HK-2 (cell line): Measurements from ENCODE around the gene AKAP6.
"Not testable (repeated sequence)": the region's sequence is repeated elsewhere in the genome, so short reads cannot be mapped to it uniquely, and the experiment has no call there.

Experiments
- DNase-seq: peaks from one replicate; pipeline ENCODE4 v3.0.0-alpha.2; 2018; ENCODE audit not compliant: unreplicated experiment

Gene AKAP6

DNA sequence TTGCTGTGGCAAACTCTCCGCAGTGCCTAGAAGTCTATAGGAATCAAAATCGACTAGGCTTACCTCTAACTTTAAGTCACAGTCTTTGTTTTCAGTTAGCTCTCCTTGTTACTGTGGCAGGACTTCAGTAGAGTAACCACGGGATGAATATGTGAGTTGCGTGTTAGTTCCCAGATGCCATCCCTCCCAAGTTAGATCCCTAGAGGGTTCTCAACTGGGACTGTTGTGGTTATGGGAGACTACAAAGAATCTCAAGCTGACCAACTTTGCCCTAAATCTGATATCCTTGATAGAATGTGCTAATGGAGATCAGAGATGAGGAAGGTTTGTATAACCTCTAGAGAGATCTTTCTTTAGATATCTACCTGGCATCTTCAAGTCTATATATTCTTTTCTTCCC is 208.1 kb downstream of the AKAP6 start:
- no peak for DNase-seq

DNA sequence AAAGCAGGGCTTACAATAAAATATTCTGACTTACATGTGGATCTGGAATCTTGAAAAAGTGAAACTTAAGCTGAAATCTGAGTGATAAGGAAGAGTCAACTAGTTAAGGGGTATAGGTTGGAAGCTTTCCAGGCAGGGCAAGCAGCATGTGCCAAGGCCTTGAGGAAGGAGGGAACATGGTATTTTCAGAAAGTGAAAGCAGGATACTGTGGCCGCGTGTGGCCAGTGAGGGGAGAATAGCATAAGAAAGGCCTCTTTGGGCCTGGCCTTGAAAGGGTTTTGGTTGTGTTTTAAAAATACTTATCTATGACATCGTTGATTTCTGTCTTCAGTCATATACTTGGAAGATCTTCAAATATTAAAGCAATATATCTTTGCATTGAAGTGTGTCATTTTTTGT is 213.4 kb downstream of the AKAP6 start:
- no peak for DNase-seq

DNA sequence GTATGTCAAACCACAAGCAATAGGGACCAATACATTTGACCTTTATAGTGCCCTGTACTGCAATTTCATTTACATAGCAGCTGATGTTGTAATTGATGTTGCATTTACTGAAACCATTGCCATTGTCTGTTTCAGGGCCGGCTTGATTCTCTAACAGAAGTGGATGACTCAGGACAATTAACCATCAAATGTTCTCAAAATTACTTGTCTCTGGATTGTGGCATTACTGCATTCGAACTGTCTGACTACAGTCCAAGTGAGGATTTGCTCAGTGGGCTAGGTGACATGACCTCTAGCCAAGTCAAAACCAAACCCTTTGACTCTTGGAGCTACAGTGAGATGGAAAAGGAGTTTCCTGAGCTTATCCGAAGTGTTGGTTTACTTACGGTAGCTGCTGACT is 216.0 kb downstream of the AKAP6 start:
- no peak for DNase-seq

DNA sequence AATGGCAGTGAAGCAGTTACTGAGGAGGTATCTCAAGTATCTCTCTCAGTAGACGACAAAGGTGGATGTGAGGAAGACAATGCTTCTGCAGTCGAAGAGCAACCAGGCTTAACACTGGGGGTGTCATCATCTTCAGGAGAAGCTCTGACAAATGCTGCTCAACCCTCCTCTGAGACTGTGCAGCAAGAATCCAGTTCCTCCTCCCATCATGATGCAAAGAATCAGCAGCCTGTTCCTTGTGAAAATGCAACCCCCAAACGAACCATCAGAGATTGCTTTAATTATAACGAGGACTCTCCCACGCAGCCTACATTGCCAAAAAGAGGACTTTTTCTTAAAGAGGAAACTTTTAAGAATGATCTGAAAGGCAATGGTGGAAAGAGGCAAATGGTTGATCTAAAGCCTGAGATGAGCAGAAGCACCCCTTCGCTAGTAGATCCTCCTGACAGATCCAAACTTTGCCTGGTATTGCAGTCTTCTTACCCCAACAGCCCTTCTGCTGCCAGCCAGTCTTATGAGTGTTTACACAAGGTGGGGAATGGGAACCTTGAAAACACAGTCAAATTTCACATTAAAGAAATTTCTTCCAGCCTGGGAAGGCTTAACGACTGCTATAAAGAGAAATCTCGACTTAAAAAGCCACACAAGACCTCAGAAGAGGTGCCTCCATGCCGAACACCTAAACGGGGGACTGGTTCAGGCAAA is 216.6 kb downstream of the AKAP6 start:
- DNase-seq: no peak

DNA sequence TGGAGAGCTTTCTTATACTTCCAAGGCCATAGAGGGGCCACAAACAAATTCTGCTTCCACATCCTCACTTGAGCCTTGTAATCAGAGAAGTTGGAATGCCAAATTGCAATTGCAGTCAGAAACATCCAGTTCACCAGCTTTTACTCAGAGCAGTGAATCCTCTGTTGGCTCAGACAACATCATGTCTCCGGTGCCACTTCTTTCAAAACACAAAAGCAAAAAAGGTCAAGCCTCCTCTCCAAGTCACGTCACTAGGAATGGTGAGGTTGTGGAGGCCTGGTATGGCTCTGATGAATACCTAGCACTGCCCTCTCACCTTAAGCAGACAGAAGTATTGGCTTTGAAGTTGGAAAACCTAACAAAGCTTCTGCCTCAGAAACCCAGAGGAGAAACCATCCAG is 217.1 kb downstream of the AKAP6 start:
- no peak for DNase-seq

DNA sequence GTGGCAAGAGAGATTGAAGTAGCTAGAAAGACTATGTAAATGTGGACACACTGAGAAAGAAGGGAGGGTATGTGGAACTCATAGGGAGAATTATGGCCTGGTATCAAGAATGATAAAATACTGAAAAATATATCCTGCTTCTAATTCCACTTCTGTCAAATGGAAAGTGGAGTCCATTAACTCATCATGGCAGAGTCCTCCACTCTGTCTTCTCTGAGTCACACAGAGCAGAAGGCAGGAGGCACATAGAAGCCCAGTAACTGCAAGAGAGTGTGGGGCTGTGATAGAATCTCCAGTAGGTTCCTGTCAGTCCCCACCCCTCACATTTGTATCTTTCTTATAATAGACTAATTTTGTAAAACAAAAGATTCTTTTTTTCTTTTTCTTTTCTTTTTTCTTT is 223.7 kb downstream of the AKAP6 start:
- DNase-seq: no peak

DNA sequence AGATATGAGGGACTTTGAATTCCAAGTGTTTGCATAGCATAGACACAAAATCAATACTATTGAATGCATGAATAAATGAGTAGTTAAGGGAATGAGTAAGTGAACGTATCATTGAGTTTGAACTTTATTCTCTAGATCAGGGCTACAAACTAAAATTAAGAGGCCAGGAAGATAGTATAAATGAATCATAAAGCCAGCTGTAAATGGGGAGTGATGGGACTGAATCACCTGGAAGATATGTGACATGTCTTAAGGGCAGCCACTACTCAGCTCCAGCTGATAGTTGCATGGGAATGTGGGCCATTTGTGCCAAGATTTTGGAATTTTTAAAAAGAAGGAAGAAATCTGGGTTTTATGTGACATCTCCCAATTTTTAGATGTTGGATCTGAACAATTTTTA is 229.9 kb downstream of the AKAP6 start:
- DNase-seq: no peak

DNA sequence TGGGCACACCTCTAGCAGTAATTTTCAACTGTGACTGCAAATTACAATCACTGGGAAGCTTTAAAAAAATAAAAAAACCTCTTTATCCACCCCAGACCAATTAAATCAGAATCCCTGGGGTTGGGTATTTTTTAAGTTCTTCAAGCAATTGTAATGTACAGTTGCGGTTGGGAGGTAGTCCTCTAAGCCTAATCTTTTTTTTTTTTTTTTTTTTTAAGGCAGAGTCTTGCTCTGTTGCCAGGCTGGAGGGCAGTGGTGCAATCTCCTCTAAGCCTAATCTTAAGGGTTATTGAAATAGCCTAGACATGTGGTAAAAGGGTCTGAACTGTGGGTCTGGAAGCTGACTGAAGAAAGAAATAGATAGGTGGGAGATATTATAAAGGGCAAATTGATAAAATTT is 230.5 kb downstream of the AKAP6 start:
- no peak for DNase-seq

DNA sequence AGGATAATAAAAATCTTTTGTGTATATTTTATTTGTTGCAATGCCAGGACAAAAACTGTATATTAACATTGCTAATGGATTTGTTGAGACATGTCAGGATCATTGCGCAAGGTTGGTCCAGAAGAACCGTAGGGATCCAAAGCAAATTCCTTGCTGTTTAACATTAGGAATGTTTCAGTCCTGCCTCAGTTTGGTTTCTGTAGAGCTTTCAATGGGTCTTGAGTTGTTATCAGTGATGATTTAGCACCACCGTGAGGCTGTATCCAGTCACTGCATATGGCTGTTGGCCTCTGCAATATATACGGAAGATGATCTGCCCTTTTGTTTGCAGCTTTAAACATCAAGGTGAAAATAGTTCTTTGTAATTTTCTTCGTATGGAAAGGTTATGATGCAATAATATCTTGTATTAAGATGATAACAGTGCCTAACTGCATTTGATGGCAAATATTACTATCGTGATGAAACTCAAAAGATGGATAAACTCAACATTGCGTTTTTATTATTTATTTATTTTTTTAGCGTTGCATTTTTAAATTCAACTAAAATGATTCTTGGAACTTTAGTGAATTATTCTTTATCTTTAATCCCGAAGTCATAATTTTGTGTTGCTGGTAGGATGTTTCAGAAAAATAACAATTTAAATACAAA is 231.2 kb downstream of the AKAP6 start:
- DNase-seq: peak; percentile 25

DNA sequence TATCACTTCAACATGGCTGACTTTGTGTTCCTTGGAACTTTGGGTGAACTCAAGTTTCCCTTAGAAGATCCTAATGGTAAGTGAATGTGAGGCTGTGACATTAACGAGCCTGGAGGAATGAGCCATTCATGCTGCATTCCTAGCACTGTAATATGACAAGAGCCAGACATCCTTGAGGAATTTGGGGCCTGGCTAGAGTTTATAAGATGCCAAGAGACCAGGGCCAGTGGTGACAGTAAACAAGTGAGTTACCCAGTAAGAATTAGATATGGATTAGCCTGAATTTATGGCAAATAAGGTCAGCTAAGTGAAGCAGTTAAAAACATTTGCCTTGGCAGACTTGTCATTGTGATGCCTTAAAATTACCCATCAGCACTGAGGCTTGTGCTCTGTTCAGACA is 232.4 kb downstream of the AKAP6 start:
- no peak for DNase-seq

DNA sequence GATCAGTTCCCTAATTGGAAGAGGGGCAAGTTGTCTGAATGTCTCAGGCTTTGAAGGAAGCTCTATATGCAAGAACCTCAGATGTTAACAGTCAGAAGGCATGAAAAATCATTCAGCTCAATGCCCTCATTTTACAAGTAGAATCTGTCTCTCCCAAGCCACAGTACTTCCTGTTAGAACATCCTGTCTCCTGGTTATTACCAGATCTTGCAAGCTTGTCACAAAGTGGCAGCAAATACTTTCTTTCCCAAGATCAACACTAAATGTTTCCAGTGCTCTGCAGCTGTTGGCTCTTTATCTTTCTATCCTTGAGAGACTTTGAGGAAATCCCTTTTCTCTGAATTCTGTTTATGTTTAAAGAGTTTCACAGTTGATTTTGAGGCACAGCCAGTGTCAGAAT is 235.5 kb downstream of the AKAP6 start:
- DNase-seq: no peak

DNA sequence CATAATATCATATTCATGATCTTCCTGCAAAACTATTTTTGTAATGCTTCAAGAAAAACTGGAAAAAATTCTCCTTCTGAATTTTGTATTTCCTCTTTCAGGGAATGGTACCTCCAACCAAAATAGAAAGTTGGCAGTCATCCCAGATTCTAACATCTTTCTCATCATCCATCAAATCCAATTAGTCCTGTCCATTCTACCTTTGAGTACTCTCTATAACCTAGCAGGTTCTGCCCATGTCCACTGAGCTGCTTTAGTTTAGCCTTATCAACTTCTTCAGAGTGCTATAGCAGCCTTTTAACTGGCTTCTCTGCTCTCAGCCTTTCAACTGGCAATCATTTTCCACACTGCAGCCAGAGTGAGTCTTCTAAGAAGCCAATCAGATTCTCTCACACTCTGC is 236.2 kb downstream of the AKAP6 start:
- DNase-seq: no peak

DNA sequence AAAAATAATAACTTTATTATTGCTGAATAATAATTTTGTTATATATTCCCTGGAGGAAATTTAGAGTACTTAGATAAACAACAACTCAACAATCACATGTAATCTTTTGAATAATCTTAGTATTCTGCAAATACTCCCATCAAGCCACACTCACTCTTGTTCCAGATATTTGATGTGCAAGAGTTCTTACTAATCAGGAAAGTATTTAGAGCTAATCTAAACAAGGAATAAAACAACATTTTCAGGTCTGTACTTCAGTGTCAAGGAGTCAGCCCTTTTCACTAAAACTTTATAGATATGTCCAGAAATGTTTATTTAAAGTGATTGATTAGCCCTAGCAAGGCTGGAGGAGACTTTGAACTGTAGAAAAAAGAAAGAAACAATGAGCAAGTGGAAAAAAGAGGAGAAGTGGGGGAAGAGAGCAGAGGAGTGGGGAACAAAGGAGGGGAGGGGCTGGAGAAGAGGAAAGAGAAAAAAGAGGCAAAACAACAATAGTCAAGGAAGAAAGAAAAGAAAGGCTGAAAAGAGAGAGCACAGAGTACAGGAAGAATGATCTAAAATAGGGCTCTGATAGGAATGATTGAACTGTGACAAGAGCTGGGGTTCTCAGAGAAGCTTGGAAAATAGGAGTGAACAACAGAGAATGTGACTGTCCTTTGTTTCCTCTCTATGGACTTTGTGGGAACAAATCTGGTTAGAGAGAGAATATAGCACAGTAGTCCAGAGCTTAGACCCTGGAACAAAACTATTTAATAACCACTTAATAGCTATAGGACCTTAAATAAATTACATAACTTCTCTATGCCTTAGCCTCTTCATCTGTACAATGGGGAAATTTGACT is 238.7 kb downstream of the AKAP6 start:
- DNase-seq: no peak

DNA sequence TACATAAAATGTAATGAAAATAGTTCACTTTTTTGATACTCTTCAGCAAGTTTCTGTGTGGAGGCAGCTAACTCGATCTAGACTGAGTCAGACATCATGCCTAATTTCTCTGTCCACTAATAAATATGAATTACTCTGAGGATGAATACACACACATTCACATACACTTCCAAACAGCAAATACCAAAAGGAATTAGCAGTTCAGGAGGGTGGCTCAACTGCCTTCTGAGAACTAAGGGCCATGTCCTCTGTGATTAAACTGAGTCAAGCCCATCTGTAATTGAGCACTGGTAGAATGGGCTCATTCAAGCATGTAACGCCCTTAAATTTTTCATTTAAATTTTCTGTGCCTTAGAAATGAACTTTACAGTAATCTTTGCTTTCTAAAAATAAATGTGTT is 242.5 kb downstream of the AKAP6 start:
- no peak for DNase-seq

DNA sequence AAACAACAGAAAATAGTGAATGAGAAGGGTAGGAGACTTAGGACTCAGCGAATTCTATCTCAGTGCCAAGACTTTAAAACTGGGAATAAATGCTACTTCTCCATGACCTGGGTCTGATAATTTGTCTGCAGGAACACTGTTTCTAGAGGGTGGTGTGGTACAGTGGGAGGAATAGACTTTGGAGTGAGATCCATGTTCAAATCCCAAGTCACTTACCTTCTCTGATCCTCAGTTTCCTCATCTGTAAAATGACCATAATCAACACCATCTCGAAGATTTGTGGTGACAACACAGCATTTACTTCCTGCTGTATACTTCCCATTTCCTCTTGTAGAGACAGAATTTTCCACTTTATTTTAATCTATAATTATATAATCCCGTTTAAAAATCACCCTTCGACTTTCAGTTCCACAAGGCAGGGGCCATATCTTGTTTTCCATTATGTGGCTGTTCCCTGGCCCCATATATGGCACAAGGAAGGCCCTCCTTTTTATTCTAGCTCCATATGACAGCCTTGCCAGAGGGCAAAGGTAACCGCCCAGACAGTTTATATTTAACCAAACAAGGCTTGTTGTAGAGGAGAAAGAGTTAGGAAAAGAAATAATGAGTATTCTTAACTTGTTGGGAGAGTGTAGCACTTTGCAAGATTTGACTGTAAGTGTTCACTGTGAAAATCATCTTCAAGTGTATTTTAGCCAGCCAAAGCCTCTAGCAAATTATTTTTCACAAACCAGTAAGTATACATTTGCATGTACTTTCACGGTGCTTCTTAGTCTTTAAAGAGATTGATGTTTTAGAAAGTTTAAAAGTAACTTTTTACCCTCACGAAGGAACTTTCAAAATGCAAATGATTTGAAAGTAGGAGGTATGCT is 243.1 kb downstream of the AKAP6 start:
- DNase-seq: no peak

DNA sequence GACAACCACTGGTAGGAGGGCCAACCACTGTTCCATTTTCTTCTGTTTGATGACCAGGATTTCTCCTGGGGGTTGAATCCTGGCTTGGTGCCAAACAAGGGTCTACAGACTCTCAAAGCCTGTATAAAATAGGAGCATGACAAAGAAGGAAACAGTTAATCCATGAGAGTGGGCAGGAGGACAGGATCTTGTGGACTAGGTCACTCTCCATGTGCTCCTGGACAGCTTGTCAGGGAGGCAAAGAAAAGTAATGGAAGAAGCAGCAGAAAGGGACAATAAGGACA is 243.7 kb downstream of the AKAP6 start:
- DNase-seq: no peak

DNA sequence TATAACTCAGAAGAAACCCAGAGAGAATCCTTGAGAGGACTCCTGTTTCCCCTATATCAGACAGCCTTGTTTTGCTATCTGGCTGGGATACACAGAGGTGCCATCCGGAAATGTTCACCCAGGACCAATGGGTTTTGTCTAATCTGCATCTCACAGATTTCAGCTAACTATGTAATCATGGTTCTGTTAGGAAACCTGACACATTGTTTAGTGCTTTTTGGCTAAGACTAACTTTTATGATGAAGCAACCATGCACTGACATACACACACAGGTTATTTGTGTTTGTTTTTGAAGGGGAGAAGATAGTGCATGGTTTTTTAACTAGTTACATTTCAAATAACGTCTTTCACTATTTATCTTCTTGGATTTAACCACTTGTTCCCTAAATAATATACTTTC is 245.2 kb downstream of the AKAP6 start:
- DNase-seq: no peak

DNA sequence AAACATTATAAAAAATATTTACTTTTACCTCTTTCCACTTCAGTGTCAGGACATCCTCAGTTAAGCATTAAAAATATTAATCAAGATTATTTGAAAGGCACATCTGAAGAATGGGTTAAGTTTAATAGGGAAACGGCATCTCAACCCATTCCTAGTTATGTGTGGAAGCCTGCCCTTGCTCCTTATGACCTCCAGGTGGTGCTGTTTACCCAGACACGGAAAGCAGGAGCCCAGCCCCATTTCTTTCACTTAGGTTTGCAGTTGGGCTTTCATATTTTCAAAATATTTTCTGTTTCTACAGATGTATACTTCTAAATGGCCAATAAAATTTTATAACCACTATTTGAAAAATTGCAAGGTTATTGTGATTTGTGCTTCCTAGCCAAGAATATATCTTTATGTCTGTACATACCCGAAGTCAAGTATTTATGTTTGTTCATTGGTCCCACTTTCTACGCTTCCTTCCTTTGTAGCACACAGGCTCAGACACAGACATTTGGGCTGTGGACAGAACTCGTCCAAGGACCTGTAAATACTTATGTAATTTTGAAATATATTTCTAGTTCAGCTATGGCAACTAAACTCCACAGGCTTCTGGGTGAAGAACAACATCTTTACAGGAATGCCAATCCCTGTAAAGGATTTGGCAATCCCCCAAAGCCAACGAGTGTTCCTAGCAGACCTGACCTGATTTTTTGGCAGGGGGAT is 247.1 kb downstream of the AKAP6 start:
- DNase-seq: no peak

DNA sequence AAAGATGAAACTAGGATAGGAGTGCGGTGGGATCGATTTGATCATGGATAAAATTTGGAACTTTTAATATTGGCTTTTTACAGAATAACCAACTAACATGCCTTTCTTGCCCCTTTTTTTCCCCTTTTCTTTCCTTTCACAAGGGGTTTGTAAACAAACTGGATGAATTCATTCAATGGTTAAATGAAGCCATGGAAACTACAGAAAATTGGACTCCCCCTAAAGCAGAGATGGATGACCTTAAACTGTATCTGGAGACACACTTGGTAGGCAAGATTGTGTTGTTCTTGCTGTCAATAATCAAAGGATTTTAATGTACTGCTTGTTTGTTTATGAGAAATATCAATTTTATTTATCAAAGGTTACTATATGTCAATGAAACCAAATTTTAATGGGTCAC is 247.9 kb downstream of the AKAP6 start:
- DNase-seq: no peak

DNA sequence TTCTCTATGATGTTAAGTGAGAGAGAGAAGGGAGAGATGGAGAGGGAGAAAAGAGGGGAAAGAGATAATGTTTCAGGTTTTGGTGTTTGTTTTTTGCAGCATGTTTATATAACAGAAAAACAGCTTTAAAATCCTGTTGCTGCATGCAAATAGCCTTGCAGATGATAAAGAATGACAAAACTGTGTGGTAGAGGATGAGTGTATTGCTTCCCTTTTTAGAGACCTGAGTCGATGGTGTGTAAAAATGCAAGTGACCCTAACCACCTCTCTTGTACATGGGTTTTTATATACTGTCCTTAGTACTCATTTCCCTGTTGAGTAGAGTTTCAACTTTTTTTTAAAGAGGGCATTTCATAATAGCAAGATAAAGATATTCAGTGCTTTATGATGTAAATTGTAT is 249.1 kb downstream of the AKAP6 start:
- no peak for DNase-seq

DNA sequence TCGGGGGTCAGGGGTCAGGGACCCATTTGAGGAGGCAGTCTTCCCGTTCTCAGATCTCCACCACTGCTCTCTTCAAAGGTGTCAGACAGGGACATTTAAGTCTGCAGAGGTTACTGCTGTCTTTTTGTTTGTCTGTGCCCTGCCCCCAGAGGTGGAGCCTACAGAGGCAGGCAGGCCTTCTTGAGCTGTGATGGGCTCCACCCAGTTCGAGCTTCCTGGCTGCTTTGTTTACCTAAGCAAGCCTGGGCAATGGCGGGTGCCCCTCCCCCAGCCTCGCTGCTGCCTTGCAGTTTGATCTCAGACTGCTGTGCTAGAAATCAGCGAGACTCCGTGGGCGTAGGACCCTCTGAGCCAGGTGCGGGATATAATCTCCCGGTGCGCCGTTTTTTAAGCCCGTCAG is 254.3 kb downstream of the AKAP6 start:
- DNase-seq: not testable (repeated sequence)

DNA sequence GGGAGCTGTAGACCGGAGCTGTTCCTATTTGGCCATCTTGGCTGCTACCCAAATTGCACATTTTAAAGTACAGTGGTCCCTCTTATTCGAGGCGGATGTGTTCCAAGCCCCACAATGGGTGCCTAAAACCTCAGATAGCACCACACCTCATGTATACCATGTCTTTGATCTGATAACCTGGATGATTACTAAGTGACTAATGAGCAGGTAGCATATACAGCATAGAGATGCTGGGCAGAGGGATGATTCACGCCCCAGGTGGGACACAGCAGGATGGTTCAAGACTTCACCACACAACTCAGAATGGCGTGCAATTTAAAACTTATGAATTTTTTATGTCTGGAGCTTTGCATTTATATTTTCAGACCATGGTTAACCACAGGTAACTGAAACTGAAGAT is 255.0 kb downstream of the AKAP6 start:
- no peak for DNase-seq
